Measurements from ENCODE around the gene VDAC1. TPM values are rescaled to one million over a fixed set of nuclear protein-coding genes. Genes with fewer than 3 reads are reported as not detected.

VDAC1 gene
- total RNA-seq, 4 donors from 2014 or later, result 113 to 125 (median 118) TPM

- WGBS, result 57% methylated on average over 9 of the region's 13 CpGs
- H3K4me3 ChIP-seq, result no peak overlapping the region
- no peak for DNase-seq (ENCODE audit: extremely low spot score)
- H3K27me3 ChIP-seq, result no peaks in the 10 kb centered on the region
- H3K27ac ChIP-seq (replicated peaks in 1 of 4), result no peak overlapping the region
- peaks cover 0 to 5% (median 0%) of the 10 kb centered on the region in 4 donors for H3K4me1 ChIP-seq
- TF ChIP-seq CTCF (IDR thresholded peaks at IDR 0.05) (no peak), POLR2A (IDR thresholded peaks at IDR 0.05; ENCODE audit: low read depth) (no peak), EP300 (IDR thresholded peaks at IDR 0.05) (no peak), POLR2AphosphoS5 (IDR thresholded peaks at IDR 0.05) (no peak)
- intact Hi-C loops (cut with DNase I), result no loop called here
- no peaks in the 10 kb centered on the region for H3K36me3 ChIP-seq
- H3K9me3 ChIP-seq, result no peaks in the 10 kb centered on the region
These were observed 72.2 kb downstream of the VDAC1 start for GRCh38 chr5:133932441-133933168.

- DNase-seq (ENCODE audit: extremely low spot score), result no peak
- Histone ChIP-seq H3K36me3 (no peaks in the 10 kb centered on the region), H3K27me3 (no peaks in the 10 kb centered on the region), H3K4me1 (peaks cover 0 to 5% (median 0%) of the 10 kb centered on the region in 4 donors), H3K27ac (replicated peaks in 1 of 4) (no peak overlapping the region), H3K9me3 (no peaks in the 10 kb centered on the region), H3K4me3 (no peak overlapping the region)
- WGBS, result 92% methylated on average over 5 of the region's 5 CpGs
- no peak for TF ChIP-seq POLR2AphosphoS5 (IDR thresholded peaks at IDR 0.05)
- no peak for TF ChIP-seq CTCF (IDR thresholded peaks at IDR 0.05)
- TF ChIP-seq EP300 (IDR thresholded peaks at IDR 0.05), result no peak
- TF ChIP-seq POLR2A (IDR thresholded peaks at IDR 0.05; ENCODE audit: low read depth), result no peak
- intact Hi-C loops (cut with DNase I), result no loop called here
These were observed 73.2 kb downstream of the VDAC1 start for GRCh38 chr5:133931546-133931945.

- intact Hi-C loops (cut with DNase I), result no loop called here
- Histone ChIP-seq H3K4me3 (no peak overlapping the region), H3K27me3 (peaks cover 0 to 3% (median 0%) of the 10 kb centered on the region in 4 donors), H3K9me3 (no peaks in the 10 kb centered on the region), H3K36me3 (no peaks in the 10 kb centered on the region), H3K4me1 (peaks cover 0 to 5% (median 0%) of the 10 kb centered on the region in 4 donors), H3K27ac (replicated peaks in 1 of 4) (no peak overlapping the region)
- WGBS, result 52% methylated on average over 3 of the region's 3 CpGs
- TF ChIP-seq CTCF (IDR thresholded peaks at IDR 0.05), result no peak
- TF ChIP-seq EP300 (IDR thresholded peaks at IDR 0.05), result no peak
- no peak for TF ChIP-seq POLR2AphosphoS5 (IDR thresholded peaks at IDR 0.05)
- no peak for DNase-seq (ENCODE audit: extremely low spot score)
These were observed 74.0 kb downstream of the VDAC1 start for GRCh38 chr5:133930813-133931090.

GRCh38 chr5:133930061-133930812 is 74.5 kb downstream of the VDAC1 start:
- Histone ChIP-seq H3K4me1 (peaks cover 0 to 5% (median 0%) of the 10 kb centered on the region in 4 donors), H3K27ac (replicated peaks in 1 of 4) (no peak overlapping the region), H3K27me3 (peaks cover 0 to 8% (median 0%) of the 10 kb centered on the region in 4 donors), H3K4me3 (no peak overlapping the region), H3K9me3 (no peaks in the 10 kb centered on the region), H3K36me3 (no peaks in the 10 kb centered on the region)
- TF ChIP-seq POLR2AphosphoS5 (IDR thresholded peaks at IDR 0.05), result no peak
- no peak for TF ChIP-seq EP300 (IDR thresholded peaks at IDR 0.05)
- no peak for TF ChIP-seq POLR2A (IDR thresholded peaks at IDR 0.05; ENCODE audit: low read depth)
- TF ChIP-seq CTCF (IDR thresholded peaks at IDR 0.05), result no peak
- intact Hi-C loops (cut with DNase I), result no loop called here
- no peak for DNase-seq (ENCODE audit: extremely low spot score)
- WGBS, result 59% methylated on average over 16 of the region's 16 CpGs
